Inflammatory macrophage (primary cell): Measurements from ENCODE around the gene FREM1.

Experiments used
- DNase-seq, 2 donors: peaks; one replicate each; pipeline ENCODE4 v3.0.0-alpha.2; 2020 to 2022

FREM1 gene

GRCh38 chr9:14693251-14693861 lies 216.9 kb downstream of the FREM1 start, which contains the start of gene ZDHHC21:
Gene ZDHHC21 (minus strand): TSS chr9:14693432. CDS start chr9:14674340, 19,092 bp downstream.
- peak; percentile 69 to 87 for DNase-seq

- no peak for DNase-seq
These were observed 217.6 kb downstream of the FREM1 start for GRCh38 chr9:14692470-14693250.

DNA sequence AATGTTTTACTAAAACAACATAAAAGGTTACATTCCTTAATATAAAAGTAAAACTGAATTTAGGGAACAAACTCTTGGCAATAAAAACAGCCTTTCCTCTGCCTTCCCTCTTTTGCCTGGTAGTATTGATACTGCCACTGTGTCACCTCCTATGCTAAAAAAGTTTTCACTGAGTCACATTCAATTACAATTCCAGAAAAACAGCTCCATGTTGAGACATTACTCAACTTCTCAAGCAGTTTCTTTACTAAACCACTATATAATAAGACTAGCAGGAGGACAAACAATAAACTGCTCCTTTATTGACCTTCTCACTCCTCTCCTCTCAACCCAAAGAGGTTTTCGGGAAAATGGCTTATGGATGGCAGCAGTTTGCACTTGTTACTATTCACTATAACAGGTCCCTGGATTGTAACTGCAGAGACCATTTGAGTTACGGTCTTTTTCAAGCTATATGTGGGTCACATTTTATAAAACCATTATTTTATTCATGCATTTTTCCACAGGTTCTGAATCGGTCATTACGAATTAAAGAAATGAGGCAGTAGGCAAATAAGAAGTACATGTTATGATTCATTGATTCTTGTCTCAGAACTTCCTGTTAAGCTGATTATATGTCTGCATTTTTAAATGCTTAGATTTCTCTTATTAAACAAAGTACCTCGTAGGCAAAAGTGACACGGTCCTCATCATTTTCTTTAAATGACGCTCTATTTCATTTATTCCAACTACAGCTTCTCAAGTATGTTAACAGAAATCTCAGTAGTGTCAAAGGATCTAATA lies 219.1 kb downstream of the FREM1 start:
- DNase-seq = no peak

- DNase-seq = no peak
These were observed 223.0 kb downstream of the FREM1 start for GRCh38 chr9:14687042-14687719.

DNA sequence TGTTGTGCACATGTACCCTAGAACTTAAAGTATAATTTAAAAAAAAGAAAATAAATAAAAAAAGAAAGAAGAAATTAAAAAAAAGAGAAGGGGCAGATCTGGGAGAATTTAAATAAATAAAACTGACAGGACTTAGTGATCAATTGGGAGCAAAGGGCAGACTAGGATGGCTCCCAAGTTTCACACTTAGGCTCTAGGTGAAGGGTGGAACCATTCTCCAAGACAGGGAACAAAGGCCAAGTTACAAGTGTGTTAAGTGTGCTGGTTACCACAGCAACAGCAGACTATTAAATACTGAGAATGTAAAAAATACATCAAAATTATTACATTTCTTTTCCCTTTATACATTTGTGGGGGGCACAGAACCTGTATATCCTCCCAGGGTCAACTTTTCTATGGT lies 224.1 kb downstream of the FREM1 start:
- DNase-seq = no peak
